ENCODE measurements around the gene MAPK6.
"Not testable (repeated sequence)": the region's sequence is repeated elsewhere in the genome, so short reads cannot be mapped to it uniquely, and the experiment has no call there.

The MAPK6 gene

GRCh38 chr15:51973775-51974174, 45.2 kb upstream of the MAPK6 start:
- no peak for DNase-seq (ENCODE audit: low read depth)
- no peak overlapping the region for H3K4me3 ChIP-seq (ENCODE audit: low read depth, low read length)
- no peak for TF ChIP-seq CTCF (IDR thresholded peaks at IDR 0.05; ENCODE audit: insufficient read depth, low read depth, low read length, missing control alignments)

- DNase-seq (ENCODE audit: low read depth), result peak; percentile 89
- peak overlapping the region; percentile 54 for H3K4me3 ChIP-seq (ENCODE audit: low read depth, low read length)
- peak; percentile 57 for TF ChIP-seq CTCF (IDR thresholded peaks at IDR 0.05; ENCODE audit: insufficient read depth, low read depth, low read length, missing control alignments)
Observed at GRCh38 chr15:51982013-51982769, 36.8 kb upstream of the MAPK6 start.

GRCh38 chr15:51982770-51983103, 36.3 kb upstream of the MAPK6 start:
- no peak for TF ChIP-seq CTCF (IDR thresholded peaks at IDR 0.05; ENCODE audit: insufficient read depth, low read depth, low read length, missing control alignments)
- DNase-seq (ENCODE audit: low read depth), result no peak
- H3K4me3 ChIP-seq (ENCODE audit: low read depth, low read length), result no peak overlapping the region

DNA sequence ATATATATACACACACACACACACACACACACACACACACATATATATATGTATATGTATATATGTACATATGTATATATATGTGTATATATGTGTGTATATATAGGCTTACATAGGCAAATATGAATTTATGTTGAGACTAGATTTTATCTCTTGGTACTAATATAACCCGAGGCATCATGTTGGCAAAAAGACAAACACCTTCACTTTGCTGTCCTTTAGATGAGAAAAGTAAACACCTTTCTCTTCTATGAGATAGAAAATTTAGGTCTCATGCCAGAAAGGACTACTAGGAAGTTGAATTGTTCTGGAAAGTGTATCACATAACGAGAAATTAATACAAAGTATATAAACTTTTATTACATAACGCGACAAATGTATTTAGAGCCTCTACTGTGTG, 27.9 kb upstream of the MAPK6 start:
- H3K4me3 ChIP-seq (ENCODE audit: low read depth, low read length), result no peak overlapping the region
- TF ChIP-seq CTCF (IDR thresholded peaks at IDR 0.05; ENCODE audit: insufficient read depth, low read depth, low read length, missing control alignments), result no peak
- no peak for DNase-seq (ENCODE audit: low read depth)

- no peak for TF ChIP-seq CTCF (IDR thresholded peaks at IDR 0.05; ENCODE audit: insufficient read depth, low read depth, low read length, missing control alignments)
- no peak for DNase-seq (ENCODE audit: low read depth)
- H3K4me3 ChIP-seq (ENCODE audit: low read depth, low read length), result no peak overlapping the region
Observed at GRCh38 chr15:51992953-51993352, 26.1 kb upstream of the MAPK6 start.

DNA sequence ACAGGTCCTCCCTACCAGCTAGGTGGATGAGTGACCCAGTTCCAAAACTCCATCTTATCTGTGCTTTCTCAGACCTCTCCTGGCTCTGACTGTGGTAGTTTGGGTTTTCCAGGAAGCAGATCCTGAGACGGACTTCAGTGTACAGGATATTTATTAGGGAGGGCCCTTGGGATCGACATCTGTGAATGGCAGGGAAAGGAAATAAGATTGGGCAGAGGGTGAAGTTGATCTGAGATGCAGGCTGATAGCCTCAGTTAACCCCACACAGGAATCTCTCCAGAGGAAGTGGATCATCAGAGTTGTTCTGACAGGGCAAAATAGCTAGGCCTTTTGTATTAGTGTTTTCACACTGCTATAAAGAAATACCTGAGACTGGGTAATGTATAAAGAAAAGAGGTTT, 16.7 kb upstream of the MAPK6 start:
- no peak overlapping the region for H3K4me3 ChIP-seq (ENCODE audit: low read depth, low read length)
- no peak for DNase-seq (ENCODE audit: low read depth)
- no peak for TF ChIP-seq CTCF (IDR thresholded peaks at IDR 0.05; ENCODE audit: insufficient read depth, low read depth, low read length, missing control alignments)

- not testable (repeated sequence) for DNase-seq (ENCODE audit: low read depth)
Observed at GRCh38 chr15:52003089-52003488, 15.9 kb upstream of the MAPK6 start.

More at GRCh38 chr15:52003089-52003488, 15.9 kb upstream of the MAPK6 start:
- not testable (repeated sequence) for H3K4me3 ChIP-seq (ENCODE audit: low read depth, low read length)
